ENCODE results near the gene DCDC2B.

DCDC2B gene

DNA sequence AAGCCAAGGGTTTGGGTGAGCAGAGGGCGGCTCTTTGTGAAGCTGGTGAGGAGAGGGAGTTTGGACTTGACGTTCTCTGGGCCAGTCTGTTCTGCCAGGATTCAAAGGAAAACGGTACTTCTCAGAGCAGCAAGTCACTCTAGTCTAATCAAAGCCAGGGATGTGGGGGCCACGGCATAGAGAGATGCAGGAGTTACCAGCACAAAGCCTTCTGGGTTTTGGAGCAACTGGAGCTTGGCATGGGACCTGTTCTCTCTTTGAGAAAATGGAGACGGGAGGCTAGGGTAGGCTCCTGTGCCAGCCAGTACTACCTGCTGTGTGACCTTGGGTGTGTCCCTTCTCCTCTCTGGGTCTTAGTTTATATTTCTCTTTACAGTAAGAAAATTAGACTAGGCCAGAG, 27.3 kb upstream of the DCDC2B start:
- no peak overlapping the region for H3K14ac ChIP-seq (ENCODE audit: low read length)
- no peak overlapping the region for H2BK5ac ChIP-seq (ENCODE audit: low read length)
- no peak overlapping the region for H2BK15ac ChIP-seq (ENCODE audit: low read length)
- H3K27ac ChIP-seq (replicated peaks; ENCODE audit: low read length) = no peak overlapping the region
- H3K9ac ChIP-seq (ENCODE audit: low read depth, low read length, poor library complexity) = no peak overlapping the region
- no peak overlapping the region for H4K8ac ChIP-seq (ENCODE audit: low read depth, low read length)
- H3K36me3 ChIP-seq (replicated peaks in 1 of 2; ENCODE audit: control insufficient read depth in 2 of 2, insufficient read depth in 2 of 2, low read length in 2 of 2) = peaks cover 26 to 55% of the 10 kb centered on the region in 2 donors
- peak overlapping the region; percentile 23 for H3K23ac ChIP-seq (ENCODE audit: low read depth, low read length, poor library complexity)
- H3K27me3 ChIP-seq (ENCODE audit: control insufficient read depth in 3 of 3, insufficient read depth in 3 of 3, low read depth in 1 of 3, low read length in 3 of 3) = no peaks in the 10 kb centered on the region
- H2AFZ ChIP-seq (ENCODE audit: low read length) = no peak overlapping the region
- no peak for DNase-seq (ENCODE audit: low spot score)
- no peak overlapping the region for H3K4ac ChIP-seq (ENCODE audit: low read length)
- no peak overlapping the region for H2BK120ac ChIP-seq (ENCODE audit: low read depth, low read length)
- no peak overlapping the region for H3K18ac ChIP-seq (ENCODE audit: low read length)
- no peaks in the 10 kb centered on the region for H3K9me3 ChIP-seq (replicated peaks in 1 of 2; ENCODE audit: control insufficient read depth in 2 of 2, insufficient read depth in 1 of 2, low read depth in 1 of 2, low read length in 2 of 2)
- H4K91ac ChIP-seq (ENCODE audit: low read depth, low read length, poor library complexity) = no peak overlapping the region
- no peak overlapping the region for H2BK12ac ChIP-seq (ENCODE audit: low read length)
- H3K79me1 ChIP-seq (ENCODE audit: low read depth, low read length) = peaks cover 11% of the 10 kb centered on the region
- no peak overlapping the region for H2AK5ac ChIP-seq (ENCODE audit: low read depth, low read length)
- H3K4me3 ChIP-seq (ENCODE audit: low read length in 2 of 2) = peak overlapping the region in 1 of 2 donors; percentile 71
- no CpG with 5 or more reads among the region's 5 CpGs for WGBS, 2 donors (ENCODE audit: extremely low coverage in 2 of 2, insufficient read length in 2 of 2, insufficient replicate concordance in 1 of 2)
- H3K4me1 ChIP-seq (ENCODE audit: control insufficient read depth in 2 of 2, insufficient read depth in 1 of 2, low read depth in 1 of 2, low read length in 2 of 2) = peaks cover 11 to 15% of the 10 kb centered on the region in 2 donors
- peak overlapping the region; percentile 3 for H3K4me2 ChIP-seq (ENCODE audit: insufficient read depth, low read length, poor library complexity, severe bottlenecking)

DNA sequence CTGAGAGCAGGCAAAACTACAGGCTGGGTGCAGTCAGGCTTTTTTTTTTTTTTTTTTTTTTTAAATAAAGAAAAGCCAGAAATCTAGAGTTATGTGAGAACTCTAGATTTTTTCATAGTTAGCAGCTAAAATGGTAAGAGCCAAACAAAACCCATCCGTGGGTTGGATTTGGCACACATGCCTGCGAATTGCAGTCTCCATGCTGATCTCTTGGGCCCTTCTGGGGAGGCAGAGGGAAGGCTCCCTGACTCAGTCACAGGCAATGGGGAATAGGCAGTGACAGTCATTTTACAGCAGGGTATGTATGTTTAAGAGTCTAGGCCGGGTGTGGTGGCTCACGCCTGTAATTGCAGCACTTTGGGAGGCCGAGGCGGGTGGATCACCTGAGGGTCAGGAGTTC, 26.8 kb upstream of the DCDC2B start:
- Histone ChIP-seq H3K4me3 (ENCODE audit: low read length in 2 of 2) (no peak overlapping the region), H3K4me2 (ENCODE audit: insufficient read depth, low read length, poor library complexity, severe bottlenecking) (no peak overlapping the region), H3K18ac (ENCODE audit: low read length) (no peak overlapping the region), H3K14ac (ENCODE audit: low read length) (no peak overlapping the region), H3K9ac (ENCODE audit: low read depth, low read length, poor library complexity) (no peak overlapping the region), H4K91ac (ENCODE audit: low read depth, low read length, poor library complexity) (no peak overlapping the region), H2BK15ac (ENCODE audit: low read length) (no peak overlapping the region), H2BK5ac (ENCODE audit: low read length) (no peak overlapping the region), H2BK120ac (ENCODE audit: low read depth, low read length) (no peak overlapping the region), H3K27me3 (ENCODE audit: control insufficient read depth in 3 of 3, insufficient read depth in 3 of 3, low read depth in 1 of 3, low read length in 3 of 3) (no peaks in the 10 kb centered on the region), H4K8ac (ENCODE audit: low read depth, low read length) (no peak overlapping the region), H3K79me1 (ENCODE audit: low read depth, low read length) (peaks cover 11% of the 10 kb centered on the region), H3K27ac (replicated peaks; ENCODE audit: low read length) (no peak overlapping the region), H3K4ac (ENCODE audit: low read length) (no peak overlapping the region), H2AFZ (ENCODE audit: low read length) (no peak overlapping the region), H3K23ac (ENCODE audit: low read depth, low read length, poor library complexity) (no peak overlapping the region), H2AK5ac (ENCODE audit: low read depth, low read length) (no peak overlapping the region), H2BK12ac (ENCODE audit: low read length) (no peak overlapping the region), H3K36me3 (replicated peaks in 1 of 2; ENCODE audit: control insufficient read depth in 2 of 2, insufficient read depth in 2 of 2, low read length in 2 of 2) (peaks cover 27 to 60% of the 10 kb centered on the region in 2 donors), H3K4me1 (ENCODE audit: control insufficient read depth in 2 of 2, insufficient read depth in 1 of 2, low read depth in 1 of 2, low read length in 2 of 2) (peaks cover 11 to 15% of the 10 kb centered on the region in 2 donors), H3K9me3 (replicated peaks in 1 of 2; ENCODE audit: control insufficient read depth in 2 of 2, insufficient read depth in 1 of 2, low read depth in 1 of 2, low read length in 2 of 2) (no peaks in the 10 kb centered on the region)
- DNase-seq (ENCODE audit: low spot score) = no peak
- no CpG with 5 or more reads among the region's 6 CpGs for WGBS, 2 donors (ENCODE audit: extremely low coverage in 2 of 2, insufficient read length in 2 of 2, insufficient replicate concordance in 1 of 2)

DNA sequence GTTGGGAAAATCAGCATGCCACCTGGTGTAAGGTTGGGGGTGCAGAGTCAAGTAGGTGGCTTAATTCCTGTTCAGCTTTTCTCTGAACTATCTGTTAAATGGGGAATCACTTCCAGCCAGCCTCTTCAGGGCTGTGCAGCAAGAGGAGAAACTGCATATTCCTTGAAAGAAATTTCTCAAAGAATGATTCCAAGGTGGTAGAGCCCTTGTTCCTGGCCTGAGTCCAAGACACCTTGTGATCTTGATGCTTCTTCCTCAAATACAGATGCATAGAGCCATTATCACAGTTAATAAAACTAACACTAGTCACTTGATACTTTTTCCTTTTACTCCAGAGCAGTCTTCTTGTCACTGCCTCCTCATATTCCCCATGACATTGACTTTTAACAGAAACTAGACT, 24.2 kb upstream of the DCDC2B start:
- H3K4me2 ChIP-seq (ENCODE audit: insufficient read depth, low read length, poor library complexity, severe bottlenecking) = no peak overlapping the region
- H3K4me3 ChIP-seq (ENCODE audit: low read length in 2 of 2) = peak overlapping the region in 1 of 2 donors; percentile 49
- peaks cover 46 to 86% of the 10 kb centered on the region in 2 donors for H3K36me3 ChIP-seq (replicated peaks in 1 of 2; ENCODE audit: control insufficient read depth in 2 of 2, insufficient read depth in 2 of 2, low read length in 2 of 2)

DNA sequence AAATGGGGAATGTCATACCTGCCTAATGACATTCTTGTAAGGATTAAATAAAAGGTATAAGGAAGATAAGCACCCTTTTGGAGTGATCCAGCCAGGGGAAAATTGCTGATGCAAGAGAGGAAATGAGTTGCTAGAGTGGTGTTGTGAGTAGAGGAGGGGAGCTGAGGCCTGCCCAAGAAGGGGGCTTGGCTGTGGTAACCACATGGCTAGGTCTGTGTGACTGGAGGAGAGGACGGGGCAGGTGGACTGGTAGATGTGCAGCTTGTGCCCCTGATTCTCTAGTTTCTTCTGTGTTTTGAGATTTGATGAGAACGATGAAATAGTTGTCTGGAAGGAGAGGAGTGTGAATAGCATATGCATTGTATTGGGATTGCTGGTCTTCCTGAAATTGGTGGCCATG, 22.8 kb upstream of the DCDC2B start:
- H3K4me2 ChIP-seq (ENCODE audit: insufficient read depth, low read length, poor library complexity, severe bottlenecking) = no peak overlapping the region
- no peak overlapping the region for H3K4ac ChIP-seq (ENCODE audit: low read length)
- H3K4me3 ChIP-seq (ENCODE audit: low read length in 2 of 2) = no peak overlapping the region
- H3K9me3 ChIP-seq (replicated peaks in 1 of 2; ENCODE audit: control insufficient read depth in 2 of 2, insufficient read depth in 1 of 2, low read depth in 1 of 2, low read length in 2 of 2) = no peaks in the 10 kb centered on the region
- H2BK120ac ChIP-seq (ENCODE audit: low read depth, low read length) = no peak overlapping the region
- peaks cover 2 to 4% of the 10 kb centered on the region in 2 donors for H3K4me1 ChIP-seq (ENCODE audit: control insufficient read depth in 2 of 2, insufficient read depth in 1 of 2, low read depth in 1 of 2, low read length in 2 of 2)
- no peak overlapping the region for H2AK5ac ChIP-seq (ENCODE audit: low read depth, low read length)
- no peak overlapping the region for H4K91ac ChIP-seq (ENCODE audit: low read depth, low read length, poor library complexity)
- H3K18ac ChIP-seq (ENCODE audit: low read length) = no peak overlapping the region
- H3K14ac ChIP-seq (ENCODE audit: low read length) = no peak overlapping the region
- H3K27me3 ChIP-seq (ENCODE audit: control insufficient read depth in 3 of 3, insufficient read depth in 3 of 3, low read depth in 1 of 3, low read length in 3 of 3) = no peaks in the 10 kb centered on the region
- H3K27ac ChIP-seq (replicated peaks; ENCODE audit: low read length) = no peak overlapping the region
- DNase-seq (ENCODE audit: low spot score) = no peak
- no peak overlapping the region for H2BK5ac ChIP-seq (ENCODE audit: low read length)
- no peak overlapping the region for H2BK15ac ChIP-seq (ENCODE audit: low read length)
- peaks cover 4% of the 10 kb centered on the region for H3K79me1 ChIP-seq (ENCODE audit: low read depth, low read length)
- H3K23ac ChIP-seq (ENCODE audit: low read depth, low read length, poor library complexity) = no peak overlapping the region
- H3K9ac ChIP-seq (ENCODE audit: low read depth, low read length, poor library complexity) = no peak overlapping the region
- 100% methylated on average over 1 of the region's 2 CpGs; no CpG with 5 or more reads in 1 of the 2 donors for WGBS, 2 donors (ENCODE audit: extremely low coverage in 2 of 2, insufficient read length in 2 of 2, insufficient replicate concordance in 1 of 2)
- peaks cover 57 to 92% of the 10 kb centered on the region in 2 donors for H3K36me3 ChIP-seq (replicated peaks in 1 of 2; ENCODE audit: control insufficient read depth in 2 of 2, insufficient read depth in 2 of 2, low read length in 2 of 2)
- H2AFZ ChIP-seq (ENCODE audit: low read length) = no peak overlapping the region
- H2BK12ac ChIP-seq (ENCODE audit: low read length) = no peak overlapping the region
- no peak overlapping the region for H4K8ac ChIP-seq (ENCODE audit: low read depth, low read length)

More for the DNA sequence above, 24.2 kb upstream of the DCDC2B start:
- Histone ChIP-seq H3K4me1 (ENCODE audit: control insufficient read depth in 2 of 2, insufficient read depth in 1 of 2, low read depth in 1 of 2, low read length in 2 of 2) (peaks cover 7 to 8% of the 10 kb centered on the region in 2 donors), H2BK5ac (ENCODE audit: low read length) (no peak overlapping the region), H3K14ac (ENCODE audit: low read length) (no peak overlapping the region), H4K8ac (ENCODE audit: low read depth, low read length) (no peak overlapping the region), H3K27me3 (ENCODE audit: control insufficient read depth in 3 of 3, insufficient read depth in 3 of 3, low read depth in 1 of 3, low read length in 3 of 3) (no peaks in the 10 kb centered on the region), H2BK120ac (ENCODE audit: low read depth, low read length) (no peak overlapping the region), H2AK5ac (ENCODE audit: low read depth, low read length) (no peak overlapping the region), H4K91ac (ENCODE audit: low read depth, low read length, poor library complexity) (no peak overlapping the region), H3K9me3 (replicated peaks in 1 of 2; ENCODE audit: control insufficient read depth in 2 of 2, insufficient read depth in 1 of 2, low read depth in 1 of 2, low read length in 2 of 2) (no peaks in the 10 kb centered on the region), H3K79me1 (ENCODE audit: low read depth, low read length) (peaks cover 11% of the 10 kb centered on the region), H3K4ac (ENCODE audit: low read length) (no peak overlapping the region), H2BK12ac (ENCODE audit: low read length) (no peak overlapping the region), H3K23ac (ENCODE audit: low read depth, low read length, poor library complexity) (no peak overlapping the region), H3K27ac (replicated peaks; ENCODE audit: low read length) (no peak overlapping the region), H3K18ac (ENCODE audit: low read length) (no peak overlapping the region), H2AFZ (ENCODE audit: low read length) (no peak overlapping the region), H3K9ac (ENCODE audit: low read depth, low read length, poor library complexity) (no peak overlapping the region), H2BK15ac (ENCODE audit: low read length) (no peak overlapping the region)
- DNase-seq (ENCODE audit: low spot score) = no peak

All from neuronal stem cell (in vitro differentiated cells).